IPS-18a (cell line): ENCODE data around the gene ZNF692.
"Not testable (repeated sequence)": the region's sequence is repeated elsewhere in the genome, so short reads cannot be mapped to it uniquely, and the experiment has no call there.

Experiments
- H3K27ac ChIP-seq: one replicate; pipeline ENCODE4 v1.5.1; 2013; ENCODE audit warnings: low read length
- H3K27me3 ChIP-seq: one replicate; pipeline ENCODE4 v1.6.1; 2013; ENCODE audit warnings: mild to moderate bottlenecking, low read length; ENCODE audit not compliant: control insufficient read depth, insufficient read depth
- H3K36me3 ChIP-seq: one replicate; pipeline ENCODE4 v1.6.1; 2013; ENCODE audit warnings: low read depth, low read length; ENCODE audit not compliant: control insufficient read depth
- H3K4me1 ChIP-seq: one replicate; pipeline ENCODE4 v1.6.1; 2013; ENCODE audit warnings: low read depth, low read length; ENCODE audit not compliant: control insufficient read depth
- H3K4me3 ChIP-seq: one replicate; pipeline ENCODE4 v1.5.1; 2013; ENCODE audit warnings: low read length
- H3K9ac ChIP-seq: one replicate; pipeline ENCODE4 v1.6.1; 2013; ENCODE audit warnings: mild to moderate bottlenecking, low read length, moderate library complexity
- H3K9me3 ChIP-seq: one replicate; pipeline ENCODE4 v1.6.1; 2013; ENCODE audit warnings: low read depth, low read length; ENCODE audit not compliant: control insufficient read depth

Gene ZNF692

DNA sequence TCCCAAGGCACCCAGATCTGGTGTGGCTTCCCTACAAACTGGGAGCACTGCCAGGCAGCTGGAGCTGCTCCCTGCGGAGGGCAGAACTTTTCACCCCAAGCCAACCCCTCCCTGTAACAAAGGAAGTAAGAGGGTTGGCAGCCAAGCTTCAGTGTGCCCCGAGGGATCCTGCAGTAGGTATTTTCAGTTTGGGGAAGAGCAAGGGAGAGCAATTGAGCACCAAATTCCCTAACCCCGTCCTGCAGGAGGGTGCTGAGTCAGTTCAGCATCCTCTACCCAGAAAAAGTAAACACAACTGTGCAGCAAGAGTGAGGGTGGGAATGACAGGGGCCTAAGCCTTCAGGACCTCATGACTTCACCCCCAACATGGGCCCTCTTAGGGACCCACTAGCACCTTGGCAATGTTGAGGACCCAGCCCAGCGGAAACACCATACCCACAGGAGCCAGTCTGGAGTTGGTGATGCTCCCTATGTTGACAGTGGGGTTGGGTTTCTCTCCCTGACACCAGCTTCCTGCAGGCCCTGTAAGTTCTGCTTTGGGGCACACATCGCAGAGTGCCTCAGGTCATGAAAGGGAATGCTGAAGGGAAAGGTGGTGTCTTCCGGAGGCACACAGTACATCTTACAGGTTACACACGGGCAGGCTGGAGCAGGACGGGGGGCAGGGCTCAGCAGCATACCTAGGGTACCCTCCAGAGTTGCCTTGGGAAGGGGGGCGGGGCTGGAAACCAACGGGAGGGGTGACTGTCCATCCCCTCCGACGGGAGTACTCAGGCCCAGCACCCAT is 48.0 kb downstream of the ZNF692 start:
- no peaks in the 10 kb centered on the region for H3K9me3 ChIP-seq
- H3K9ac ChIP-seq = no peak overlapping the region
- no peak overlapping the region for H3K4me3 ChIP-seq
- H3K4me1 ChIP-seq = no peaks in the 10 kb centered on the region
- H3K27me3 ChIP-seq = no peaks in the 10 kb centered on the region
- H3K27ac ChIP-seq = no peak overlapping the region
- peaks cover 24% of the 10 kb centered on the region for H3K36me3 ChIP-seq

DNA sequence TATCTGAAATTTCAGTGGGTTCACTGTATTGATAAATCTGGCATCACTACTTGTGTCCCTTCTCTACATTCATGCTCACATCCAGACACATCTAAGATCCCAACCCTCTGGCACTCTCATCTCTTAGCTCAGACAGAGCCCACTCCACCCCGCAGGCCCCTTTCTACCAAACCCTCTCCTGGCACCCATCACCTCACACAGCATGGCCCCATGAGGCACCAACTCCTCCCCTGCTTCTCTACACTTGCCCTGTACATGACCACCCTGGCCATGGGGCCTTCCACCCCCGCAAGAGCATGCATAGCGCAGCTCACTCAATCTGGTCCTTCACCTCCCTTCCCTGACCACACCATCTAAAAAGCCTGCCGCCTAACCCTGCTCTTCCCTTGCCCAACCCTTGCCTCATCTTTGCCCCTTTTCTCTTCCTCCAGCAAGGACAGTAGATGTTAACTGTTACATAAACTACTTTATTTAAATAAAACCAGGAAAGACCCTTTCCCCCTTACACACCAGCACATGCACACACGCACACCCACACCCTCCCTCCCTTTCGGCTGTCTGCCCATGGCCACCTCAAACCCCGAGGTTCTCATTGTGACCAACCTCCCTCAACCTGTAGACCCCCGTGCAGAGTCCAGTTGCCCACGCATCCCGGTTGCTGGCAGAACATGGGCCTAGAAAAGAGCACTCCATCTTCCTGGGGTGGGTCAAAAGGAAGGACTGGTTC is 48.7 kb downstream of the ZNF692 start:
- no peak overlapping the region for H3K27ac ChIP-seq
- no peaks in the 10 kb centered on the region for H3K9me3 ChIP-seq
- no peaks in the 10 kb centered on the region for H3K4me1 ChIP-seq
- no peak overlapping the region for H3K4me3 ChIP-seq
- no peak overlapping the region for H3K9ac ChIP-seq
- no peaks in the 10 kb centered on the region for H3K27me3 ChIP-seq
- H3K36me3 ChIP-seq = peaks cover 21% of the 10 kb centered on the region

- H3K9ac ChIP-seq = no peak overlapping the region
- H3K4me3 ChIP-seq = no peak overlapping the region
- H3K27ac ChIP-seq = no peak overlapping the region
- H3K4me1 ChIP-seq = no peaks in the 10 kb centered on the region
- H3K36me3 ChIP-seq = peaks cover 11% of the 10 kb centered on the region
- H3K27me3 ChIP-seq = no peaks in the 10 kb centered on the region
- peaks cover 4% of the 10 kb centered on the region for H3K9me3 ChIP-seq
These were observed 50.0 kb downstream of the ZNF692 start for GRCh38 chr1:248808876-248809275.

DNA sequence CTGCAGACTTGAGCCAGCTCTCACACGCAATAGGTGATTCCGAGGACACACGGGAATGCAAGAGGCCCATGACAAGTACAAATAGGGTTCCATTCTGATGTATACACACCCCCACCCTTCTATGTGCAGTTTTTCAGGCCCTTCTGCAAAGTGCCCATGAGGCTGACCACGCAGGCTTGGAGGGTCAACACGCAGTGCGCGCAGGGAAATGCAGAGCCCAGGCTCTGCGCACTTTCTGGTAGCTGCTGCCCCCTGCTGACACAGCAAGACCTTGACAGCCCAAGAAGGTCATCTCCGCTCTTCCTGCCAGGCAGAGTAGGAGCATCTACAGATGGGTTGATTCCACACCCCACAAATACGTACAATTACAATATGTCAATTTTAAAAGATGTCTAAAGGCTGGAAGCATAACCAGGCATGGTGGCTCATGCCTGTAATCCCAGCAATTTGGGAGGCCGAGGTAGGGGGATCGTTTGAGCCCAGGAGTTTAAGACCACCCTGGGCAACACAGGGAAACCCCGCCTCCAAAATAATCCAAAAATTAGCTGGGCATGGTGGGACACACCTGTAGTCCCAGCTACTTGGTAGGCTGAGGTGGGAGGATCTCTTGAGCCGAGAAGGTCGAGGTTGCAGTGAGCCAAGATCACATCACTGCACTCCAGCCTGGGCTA is 51.7 kb downstream of the ZNF692 start:
- peaks cover 6% of the 10 kb centered on the region for H3K36me3 ChIP-seq
- H3K27me3 ChIP-seq = no peaks in the 10 kb centered on the region
- no peak overlapping the region for H3K27ac ChIP-seq
- H3K4me1 ChIP-seq = no peaks in the 10 kb centered on the region
- peaks cover 4% of the 10 kb centered on the region for H3K9me3 ChIP-seq
- no peak overlapping the region for H3K9ac ChIP-seq
- no peak overlapping the region for H3K4me3 ChIP-seq

GRCh38 chr1:248805876-248806275 is 53.0 kb downstream of the ZNF692 start:
- Histone ChIP-seq H3K4me3 (no peak overlapping the region), H3K4me1 (no peaks in the 10 kb centered on the region), H3K27ac (no peak overlapping the region), H3K27me3 (no peaks in the 10 kb centered on the region), H3K9me3 (peaks cover 8% of the 10 kb centered on the region), H3K36me3 (no peaks in the 10 kb centered on the region), H3K9ac (no peak overlapping the region)

DNA sequence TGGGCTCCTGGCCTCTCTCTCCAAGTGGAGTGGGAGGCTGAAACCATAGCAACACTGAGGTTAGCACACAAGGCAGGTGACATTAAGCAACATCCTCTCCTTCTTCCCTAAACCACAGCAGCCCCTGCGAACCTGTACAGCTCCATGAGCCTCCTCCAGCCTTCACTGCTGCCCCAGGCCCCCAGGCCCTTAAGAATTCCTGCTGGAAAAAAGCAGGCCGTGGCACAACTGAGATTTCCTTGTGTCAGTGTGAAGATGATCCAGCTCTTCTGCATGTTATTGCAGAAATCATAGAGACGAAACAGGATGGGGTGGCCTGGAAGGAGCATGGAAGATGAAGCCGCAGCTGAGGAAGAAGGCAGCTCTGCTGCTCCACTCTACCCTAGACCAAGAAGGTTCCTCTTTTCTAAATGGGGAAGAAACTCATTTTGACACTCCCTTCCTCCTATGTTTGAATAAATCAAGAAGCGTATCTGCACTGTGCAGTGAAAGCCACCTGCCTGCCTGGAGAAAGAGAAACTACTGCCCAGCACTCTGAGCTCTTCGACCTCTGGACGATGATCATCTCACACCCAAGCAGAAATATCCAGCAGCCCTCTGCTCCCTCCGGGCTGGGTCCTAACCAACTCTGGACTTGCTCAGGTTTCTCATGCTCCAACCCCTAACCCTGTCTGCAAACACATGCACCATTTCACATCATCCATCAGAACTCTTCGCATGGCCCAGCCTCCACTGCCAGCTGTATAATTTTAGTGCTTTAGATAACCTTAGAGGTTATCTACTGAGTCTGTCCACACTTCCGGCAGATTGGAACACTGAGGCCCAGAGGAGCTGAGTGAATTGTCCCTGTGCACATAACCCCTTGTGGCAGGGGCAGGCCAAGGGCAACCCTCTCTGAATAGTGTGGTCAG is 53.9 kb downstream of the ZNF692 start:
- H3K27ac ChIP-seq = no peak overlapping the region
- H3K4me3 ChIP-seq = no peak overlapping the region
- H3K9me3 ChIP-seq = peaks cover 16% of the 10 kb centered on the region

DNA sequence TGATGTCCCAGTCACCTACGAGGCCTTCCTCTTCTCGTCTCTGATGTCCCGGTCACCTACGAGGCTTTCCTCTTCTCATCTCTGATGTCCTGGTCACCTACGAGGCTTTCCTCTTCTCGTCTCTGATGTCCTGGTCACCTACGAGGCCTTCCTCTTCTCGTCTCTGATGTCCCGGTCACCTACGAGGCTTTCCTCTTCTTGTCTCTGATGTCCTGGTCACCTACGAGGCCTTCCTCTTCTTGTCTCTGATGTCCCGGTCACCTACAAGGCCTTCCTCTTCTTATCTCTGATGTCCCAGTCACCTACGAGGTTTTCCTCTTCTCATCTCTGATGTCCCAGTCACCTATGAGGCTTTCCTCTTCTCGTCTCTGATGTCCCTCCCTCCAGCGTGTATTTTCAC is 55.4 kb downstream of the ZNF692 start:
- not testable (repeated sequence) for H3K36me3 ChIP-seq, H3K4me1 ChIP-seq, H3K4me3 ChIP-seq, H3K9ac ChIP-seq, H3K27ac ChIP-seq, H3K27me3 ChIP-seq
- peaks cover 25% of the 10 kb centered on the region for H3K9me3 ChIP-seq

More for the DNA sequence above, 53.9 kb downstream of the ZNF692 start:
- no peaks in the 10 kb centered on the region for H3K27me3 ChIP-seq
- H3K9ac ChIP-seq = no peak overlapping the region
- no peaks in the 10 kb centered on the region for H3K4me1 ChIP-seq
- H3K36me3 ChIP-seq = no peaks in the 10 kb centered on the region

DNA sequence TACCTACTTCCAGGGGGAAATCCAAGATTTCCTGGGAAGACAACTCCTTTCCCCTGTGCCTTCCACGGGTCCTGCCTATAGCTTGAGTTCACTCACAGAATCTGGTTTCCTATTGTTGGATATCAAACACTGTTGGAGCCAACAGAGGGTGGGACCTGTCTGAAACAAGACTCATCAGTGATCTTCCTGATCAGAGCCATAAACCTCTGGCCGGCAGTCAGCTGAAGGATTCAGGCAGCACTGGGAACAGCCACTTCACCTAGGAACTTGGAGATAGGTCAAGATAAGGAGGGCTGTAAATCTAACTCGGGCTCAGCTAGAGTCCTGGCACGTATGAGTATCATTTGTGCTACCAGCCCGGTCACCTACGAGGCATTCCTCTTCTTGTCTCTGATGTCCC is 56.4 kb downstream of the ZNF692 start:
- Histone ChIP-seq H3K9ac (no peak overlapping the region), H3K4me1 (no peaks in the 10 kb centered on the region), H3K36me3 (no peaks in the 10 kb centered on the region), H3K27ac (no peak overlapping the region), H3K27me3 (no peaks in the 10 kb centered on the region), H3K4me3 (no peak overlapping the region), H3K9me3 (peaks cover 33% of the 10 kb centered on the region)

- Histone ChIP-seq H3K9me3 (peaks cover 46% of the 10 kb centered on the region), H3K27me3 (no peaks in the 10 kb centered on the region), H3K4me1 (no peaks in the 10 kb centered on the region), H3K9ac (no peak overlapping the region), H3K27ac (no peak overlapping the region), H3K4me3 (no peak overlapping the region), H3K36me3 (no peaks in the 10 kb centered on the region)
These were observed 58.4 kb downstream of the ZNF692 start for GRCh38 chr1:248800459-248800858.
